HG03045 (cell line): ENCODE results near the gene CYP46A1.
"Not testable (repeated sequence)": the region's sequence is repeated elsewhere in the genome, so short reads cannot be mapped to it uniquely, and the experiment has no call there.

Source experiments
- ATAC-seq: cut with Tn5 transposase; IDR thresholded peaks from one replicate; pipeline ENCODE4 v1.9.1; 2021; ENCODE audit warnings: mild to moderate bottlenecking, moderate library complexity; ENCODE audit not compliant: unreplicated experiment

Gene CYP46A1

DNA sequence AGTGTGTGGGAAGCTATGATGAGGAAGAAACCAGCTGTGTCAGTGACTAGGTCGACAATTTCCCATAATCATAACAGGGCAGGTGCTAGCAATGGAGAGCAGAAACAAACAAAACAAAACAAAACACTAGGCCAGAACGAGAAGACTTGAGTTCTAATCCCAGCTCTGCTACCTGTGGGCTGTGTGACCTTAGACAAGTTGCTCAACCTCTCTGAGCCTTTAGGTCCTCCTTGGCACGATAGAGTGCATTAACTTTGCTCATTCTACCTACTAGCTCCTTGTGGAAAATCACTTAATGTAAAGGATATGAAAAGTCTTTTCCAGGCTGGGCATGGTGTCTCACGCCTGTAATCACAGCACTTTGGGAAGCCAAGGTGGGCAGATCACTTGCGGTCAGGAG, 27.9 kb upstream of the CYP46A1 start:
- no peak for ATAC-seq

DNA sequence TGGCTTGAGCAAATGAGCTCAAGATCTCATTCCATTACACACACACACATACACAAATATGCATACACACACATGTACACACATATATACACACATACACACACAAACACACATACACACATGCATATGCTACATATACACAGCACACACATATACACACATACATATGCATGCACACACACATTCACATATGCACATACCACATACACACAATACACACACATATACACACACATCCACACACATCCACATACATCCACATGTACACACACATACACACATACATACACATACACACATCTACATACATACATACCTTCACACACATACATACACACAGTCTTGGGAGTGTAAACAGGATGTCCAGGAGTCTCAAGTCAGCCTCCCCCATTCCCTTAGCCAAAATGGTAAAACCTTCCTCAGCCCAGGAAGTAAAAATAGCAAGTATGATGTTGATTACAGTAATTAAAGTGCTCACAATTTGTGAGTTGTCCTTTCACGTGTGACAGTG, 26.4 kb upstream of the CYP46A1 start:
- ATAC-seq: no peak

DNA sequence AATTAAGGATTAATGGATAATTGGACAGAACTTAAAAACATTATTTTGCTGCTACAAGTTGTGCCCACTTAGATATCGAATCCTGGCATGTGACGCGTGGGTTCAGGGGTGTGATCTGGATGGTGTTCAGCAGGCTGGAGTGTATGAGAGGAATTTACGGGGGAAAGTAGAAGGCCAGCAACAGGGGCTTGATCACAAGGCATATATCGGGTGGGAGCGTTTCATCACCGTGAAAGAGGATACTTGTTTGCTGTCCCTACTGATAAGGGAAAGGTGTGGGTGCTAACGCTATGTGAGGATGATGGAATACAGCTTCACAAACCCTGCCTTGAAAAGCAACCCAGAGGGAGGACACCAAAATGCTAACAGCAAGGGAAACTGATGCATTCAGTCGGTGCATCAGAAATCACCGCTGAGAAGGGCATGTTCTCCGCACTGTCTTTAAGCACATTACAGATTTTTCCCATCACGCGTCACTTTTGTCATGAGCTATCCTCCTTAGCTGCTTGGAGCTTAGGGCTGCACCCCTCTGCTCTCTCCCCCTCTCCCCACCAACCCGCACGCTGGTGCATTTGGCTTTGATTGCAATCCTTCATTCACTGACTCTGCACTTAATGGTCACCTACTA, 25.8 kb upstream of the CYP46A1 start:
- no peak for ATAC-seq

DNA sequence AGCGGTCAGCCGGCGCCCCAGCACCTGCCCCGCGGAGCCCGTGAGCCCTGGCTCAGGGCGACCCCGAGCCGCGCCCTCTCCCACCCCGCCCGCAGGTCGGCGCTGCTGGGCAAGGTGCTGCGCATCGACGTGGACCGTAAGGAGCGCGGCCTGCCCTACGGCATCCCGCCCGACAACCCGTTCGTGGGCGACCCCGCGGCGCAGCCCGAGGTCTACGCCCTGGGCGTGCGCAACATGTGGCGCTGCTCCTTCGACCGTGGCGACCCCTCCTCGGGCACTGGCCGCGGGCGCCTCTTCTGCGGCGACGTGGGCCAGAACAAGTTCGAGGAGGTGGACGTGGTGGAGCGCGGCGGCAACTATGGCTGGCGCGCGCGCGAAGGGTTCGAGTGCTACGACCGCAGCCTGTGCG, 24.8 kb upstream of the CYP46A1 start:
- ATAC-seq: no peak

DNA sequence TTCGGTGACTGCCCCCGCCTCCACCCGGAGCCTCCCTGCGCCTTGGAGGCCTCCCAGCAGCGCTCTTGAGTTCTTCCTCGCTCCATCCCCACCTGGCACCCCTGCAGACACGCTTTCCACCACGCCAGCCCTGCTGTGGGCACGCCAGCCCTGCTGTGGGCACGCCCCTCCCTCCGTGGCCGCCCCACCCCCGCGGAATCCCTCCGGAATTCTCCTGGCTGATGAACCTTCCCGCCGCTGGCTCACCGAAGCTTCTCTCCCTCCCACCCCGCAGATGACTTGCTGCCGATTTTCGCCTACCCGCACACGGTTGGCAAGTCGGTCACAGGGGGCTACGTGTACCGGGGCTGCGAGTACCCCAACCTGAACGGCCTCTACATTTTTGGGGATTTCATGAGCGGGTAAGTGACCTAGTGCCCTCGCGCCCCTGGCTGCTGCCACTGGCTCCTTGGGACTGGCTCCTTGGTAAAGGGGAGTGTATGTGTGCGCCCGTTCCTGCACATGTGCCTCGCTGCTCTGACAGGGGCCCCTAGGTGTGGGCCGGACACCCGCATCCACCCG, 24.0 kb upstream of the CYP46A1 start:
- ATAC-seq: no peak

DNA sequence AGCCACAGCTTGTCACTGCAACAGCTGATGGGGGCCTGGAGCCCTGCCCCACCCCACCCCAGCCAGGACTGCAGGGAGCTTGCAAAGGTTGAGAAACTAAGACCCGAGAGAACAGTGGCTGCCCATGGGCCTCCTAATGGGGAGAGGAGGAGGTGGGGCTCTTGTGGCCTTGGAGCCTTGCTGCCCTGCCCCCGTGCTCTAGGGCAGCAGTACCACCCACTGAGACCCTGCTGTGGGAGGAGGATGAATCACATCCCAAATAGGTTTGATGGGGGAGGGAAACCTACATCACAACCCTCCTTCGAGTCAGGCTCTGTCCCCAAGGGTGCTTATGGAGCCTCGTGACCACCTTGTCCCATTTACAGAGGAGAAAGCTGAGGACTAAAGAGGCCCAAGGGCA, 23.3 kb upstream of the CYP46A1 start:
- ATAC-seq: no peak

DNA sequence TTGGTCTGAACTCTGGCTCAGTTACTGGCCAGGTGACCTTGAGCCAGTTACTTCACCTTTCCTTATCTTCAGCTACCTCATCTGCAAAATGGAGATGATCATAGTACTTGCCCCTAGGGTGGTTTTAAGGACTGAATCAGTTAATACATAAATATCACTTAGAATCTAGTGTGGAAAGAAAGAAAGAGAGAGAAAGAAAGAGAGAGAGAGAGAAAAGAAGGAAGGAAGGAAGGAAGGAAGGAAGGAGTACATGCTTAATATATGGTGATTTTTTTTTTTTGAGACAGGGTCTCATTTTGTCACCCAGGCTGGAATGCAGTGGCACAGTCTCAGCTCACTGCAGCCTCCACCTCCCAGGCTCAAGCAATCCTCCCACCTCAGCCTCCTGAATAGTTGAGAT, 22.9 kb upstream of the CYP46A1 start:
- not testable (repeated sequence) for ATAC-seq

DNA sequence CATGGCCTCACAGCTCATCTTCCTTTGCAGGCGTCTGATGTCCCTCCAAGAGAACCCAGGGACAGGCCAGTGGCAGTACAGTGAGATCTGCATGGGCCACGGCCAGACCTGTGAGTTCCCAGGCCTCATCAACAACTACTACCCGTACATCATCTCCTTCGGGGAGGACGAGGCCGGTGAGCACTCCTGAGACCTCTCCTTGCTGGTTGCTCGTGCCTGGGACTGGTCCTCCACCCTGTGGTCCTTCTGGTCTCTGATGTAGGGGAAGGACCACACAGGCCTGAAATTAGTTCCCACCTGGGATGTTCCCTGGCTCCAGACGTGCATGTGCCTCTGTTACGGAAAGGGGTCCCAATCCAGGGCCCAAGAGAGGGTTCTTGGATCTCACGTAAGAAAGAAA, 21.3 kb upstream of the CYP46A1 start:
- ATAC-seq: no peak

DNA sequence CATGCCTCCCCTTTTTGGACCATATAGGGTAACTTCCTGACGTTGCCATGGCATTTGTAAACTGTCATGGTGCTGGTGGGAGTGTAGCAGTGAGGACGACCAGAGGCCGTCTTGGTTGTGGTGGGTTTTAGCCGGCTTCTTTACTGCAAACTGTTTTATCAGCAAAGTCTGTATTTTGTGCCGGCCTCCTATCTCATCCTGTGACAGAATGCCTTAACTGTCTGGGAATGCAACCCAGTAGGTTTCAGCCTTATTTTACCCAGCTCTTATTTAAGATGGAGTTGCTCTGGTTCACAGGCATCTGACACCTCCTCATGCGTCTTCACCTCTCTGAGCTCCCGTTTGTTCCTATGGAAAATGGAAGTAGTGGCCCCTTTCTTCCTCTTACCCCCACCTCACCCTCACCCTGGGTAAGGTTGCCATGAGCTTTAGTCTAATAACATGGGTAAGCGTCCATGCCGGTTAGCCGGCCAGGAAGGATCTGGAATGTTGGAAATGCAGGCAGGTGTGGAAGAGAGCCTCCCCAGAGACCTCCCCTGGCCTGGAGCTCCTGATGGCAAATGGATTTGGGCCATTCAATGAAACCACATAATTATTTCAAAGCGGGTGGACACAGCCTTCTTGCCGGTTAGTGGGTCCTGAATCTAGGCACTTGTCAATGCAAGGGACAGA, 20.6 kb upstream of the CYP46A1 start:
- no peak for ATAC-seq

DNA sequence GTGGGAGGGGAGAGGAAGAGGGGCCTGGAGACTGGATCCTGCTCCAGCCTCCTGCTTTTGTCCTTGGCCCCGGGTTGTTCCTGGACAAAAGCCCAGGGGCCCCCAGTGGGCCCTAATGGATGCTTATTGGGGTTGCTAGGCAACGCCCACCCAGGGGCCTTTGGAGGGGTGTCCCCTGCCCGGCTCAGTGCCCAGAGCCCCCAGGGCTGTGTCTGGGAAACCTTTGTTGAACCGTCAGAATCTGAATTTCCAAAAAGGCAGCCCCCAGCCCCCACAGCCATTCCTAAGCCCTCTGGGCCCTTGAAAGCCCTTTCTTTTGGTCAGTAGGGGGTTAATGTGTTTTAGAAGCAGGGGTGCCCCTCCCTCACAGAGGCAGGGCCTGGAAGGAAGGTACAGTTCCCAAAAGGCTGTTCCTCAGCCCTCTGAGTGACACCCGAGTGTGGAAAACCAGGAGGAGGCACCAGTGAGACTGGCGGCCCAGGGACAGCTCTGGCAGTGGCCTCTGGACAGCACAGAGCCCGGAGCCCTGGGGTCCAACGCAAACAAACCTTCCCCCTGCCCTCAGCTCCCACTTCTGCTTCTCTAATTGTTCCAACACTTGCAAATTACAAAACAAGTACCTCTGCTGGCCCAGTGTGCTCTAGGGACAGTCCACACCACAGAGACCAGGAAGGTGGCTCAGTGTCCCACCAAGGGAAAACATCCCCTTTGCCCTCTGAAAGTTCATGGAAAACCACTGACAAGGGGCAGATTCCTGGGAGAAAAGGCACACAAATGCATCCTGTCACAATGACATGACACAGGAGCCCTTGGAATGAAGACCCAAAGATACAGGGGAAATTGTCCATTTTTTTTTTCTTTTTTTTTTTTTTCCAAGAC, 19.8 kb upstream of the CYP46A1 start:
- ATAC-seq: no peak

DNA sequence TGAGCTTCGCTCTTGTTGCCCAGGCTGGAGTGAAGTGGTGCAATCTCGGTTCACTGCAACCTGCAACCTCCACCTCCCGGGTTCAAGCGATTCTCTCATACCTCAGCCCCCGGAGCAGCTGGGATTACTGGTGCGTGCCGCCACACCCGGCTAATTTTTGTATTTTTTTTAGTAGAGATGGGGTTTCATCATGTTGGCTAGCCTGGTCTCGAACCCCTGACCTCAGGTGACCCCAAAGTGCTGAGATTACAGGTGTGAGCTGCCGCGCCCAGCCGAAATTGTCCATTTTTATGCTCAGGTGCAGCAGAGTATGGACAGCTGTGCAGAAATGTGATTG, 19.2 kb upstream of the CYP46A1 start:
- no peak for ATAC-seq

DNA sequence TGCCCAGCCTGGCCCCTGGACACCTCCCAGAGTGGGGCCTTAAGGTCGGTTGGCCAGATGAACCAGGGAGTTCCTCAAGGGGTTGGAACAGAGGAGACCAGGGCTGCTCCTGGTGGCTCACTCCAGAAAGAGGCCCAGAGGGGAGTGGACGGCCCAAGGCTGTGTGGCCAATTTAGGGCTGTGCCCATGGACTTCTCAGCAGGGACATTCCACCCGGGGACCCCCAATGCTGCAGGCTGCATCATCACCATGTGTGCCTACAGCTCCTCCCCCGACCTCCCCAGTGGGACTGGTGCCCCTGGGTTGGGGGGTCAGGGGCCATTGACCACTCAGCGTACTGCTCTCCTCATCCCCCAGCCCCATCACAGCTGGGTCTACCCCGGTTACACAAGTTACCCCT, 17.6 kb upstream of the CYP46A1 start:
- ATAC-seq: no peak

DNA sequence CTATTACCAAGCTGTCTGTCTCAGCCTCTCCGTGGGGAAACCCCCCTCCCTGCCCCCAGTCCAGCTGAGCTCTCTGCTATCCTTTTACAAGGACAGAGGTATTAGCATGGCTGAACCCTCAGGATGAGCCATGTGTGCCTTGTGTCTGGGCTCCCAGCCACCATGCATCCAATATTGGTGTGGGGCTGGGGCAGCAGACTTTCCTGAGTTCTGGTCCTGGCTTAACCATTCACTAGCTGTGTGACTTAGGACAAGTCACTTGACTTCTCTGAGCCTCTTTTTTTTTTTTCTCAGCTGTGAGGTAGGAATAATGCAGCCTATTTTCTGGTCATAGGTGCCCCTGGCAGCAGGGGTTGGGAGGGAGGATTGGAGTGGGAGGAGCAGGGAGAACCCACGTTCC, 17.1 kb upstream of the CYP46A1 start:
- ATAC-seq: no peak

DNA sequence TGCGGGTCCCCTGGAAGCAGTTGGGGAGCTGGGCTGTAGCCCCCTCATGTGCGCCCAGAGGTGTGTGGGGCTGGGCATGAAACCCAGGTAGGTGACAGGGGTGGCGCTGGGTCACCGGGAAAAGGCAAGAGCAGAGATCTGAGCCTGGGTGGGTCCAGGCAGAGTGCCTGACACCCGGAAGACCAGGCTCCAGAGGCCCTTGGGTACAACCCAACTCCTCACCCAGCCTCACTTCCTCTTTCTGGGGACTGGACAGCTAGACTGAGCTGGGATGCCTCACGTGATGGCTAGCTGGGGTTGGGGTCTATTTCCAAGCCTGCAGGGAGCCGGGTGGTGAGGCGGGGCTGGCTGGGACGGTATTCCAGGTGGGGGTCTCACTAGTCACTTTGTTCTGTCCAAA, 16.3 kb upstream of the CYP46A1 start:
- no peak for ATAC-seq

DNA sequence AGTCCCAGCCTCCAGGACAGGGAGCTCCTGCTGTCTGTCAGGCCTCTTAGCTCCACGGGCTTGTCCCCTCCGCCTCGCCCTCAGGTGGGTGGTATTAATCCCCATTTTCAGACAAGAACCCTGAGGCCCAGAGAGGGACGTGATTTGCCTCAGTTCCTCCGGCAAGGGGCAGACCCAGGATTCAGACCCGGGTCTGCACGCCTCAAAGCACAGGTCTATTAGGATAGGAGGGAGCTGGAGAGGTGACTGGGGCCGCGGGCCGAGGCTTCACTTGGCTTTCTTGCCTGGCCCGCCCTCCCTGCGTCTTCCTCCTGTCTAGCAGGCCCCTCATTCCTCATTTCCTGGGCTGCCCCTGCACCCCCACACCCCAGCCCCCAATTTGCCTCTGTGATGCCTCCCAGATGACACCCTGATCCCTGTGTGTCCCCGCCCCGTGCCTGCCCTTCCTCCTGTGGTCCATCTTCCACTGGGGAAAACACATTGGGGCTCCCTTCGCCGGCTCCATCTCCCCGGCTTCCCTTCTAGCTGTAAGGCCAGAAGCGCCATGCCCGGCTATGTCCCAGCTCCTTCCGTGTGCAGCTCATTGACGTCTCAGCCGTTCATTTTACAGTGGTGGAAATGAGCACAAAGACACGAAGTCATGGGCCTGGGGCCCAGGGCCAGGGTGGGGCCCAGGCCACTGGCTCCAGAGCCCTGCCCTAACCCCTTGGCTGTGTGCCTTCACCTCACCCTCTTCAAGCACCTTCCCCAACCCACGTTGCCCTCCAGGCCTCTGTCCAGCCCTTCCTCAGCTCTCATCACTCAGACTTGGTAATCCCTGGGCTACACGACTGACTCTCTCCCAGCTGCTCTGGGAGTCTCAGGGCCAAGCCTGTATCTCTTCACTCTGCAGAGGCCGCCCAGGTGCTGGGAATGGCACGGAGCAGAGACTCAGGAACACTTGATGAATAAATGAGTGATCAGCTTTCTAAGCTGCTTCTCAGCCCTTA, 15.5 kb upstream of the CYP46A1 start:
- no peak for ATAC-seq

DNA sequence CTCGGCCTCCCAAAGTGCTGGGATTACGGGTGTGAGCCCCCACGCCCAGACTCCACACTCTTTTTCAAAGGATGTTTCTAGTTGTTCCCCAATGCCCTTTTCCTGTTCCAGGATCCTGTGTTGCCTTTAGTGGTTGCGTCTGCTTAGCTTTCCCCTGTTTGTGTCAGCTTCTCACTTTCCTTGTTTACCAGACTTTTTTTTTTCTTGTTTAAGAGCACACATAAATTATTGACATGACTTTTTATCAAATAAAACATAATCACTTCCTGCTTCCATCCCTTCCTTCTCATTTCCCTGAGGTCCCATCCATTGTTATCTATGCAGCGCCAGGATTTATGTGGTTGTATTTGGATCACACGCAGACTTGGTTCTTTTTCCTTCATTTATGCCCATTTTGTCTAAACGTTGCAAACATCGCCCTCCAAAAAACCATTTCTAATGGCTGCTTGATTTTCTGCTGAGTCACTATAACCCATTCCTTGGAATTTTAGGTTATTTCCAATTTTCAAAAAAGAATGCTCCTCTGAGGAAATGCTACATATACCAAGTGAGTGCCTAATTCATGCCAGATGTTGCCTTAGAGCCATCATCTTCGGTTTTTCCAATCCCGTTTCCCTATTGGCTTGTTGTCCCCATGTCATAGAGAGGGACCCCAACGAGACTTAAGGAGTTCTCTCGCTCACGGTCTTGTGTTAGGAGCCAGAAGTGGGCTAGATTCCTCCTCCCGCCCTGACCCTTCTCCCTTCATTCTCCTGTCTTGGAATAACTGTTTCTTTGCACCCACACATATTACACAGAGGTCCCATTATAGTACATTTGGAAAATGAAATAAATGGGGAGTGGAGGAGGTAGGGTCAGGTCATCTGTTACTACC, 13.5 kb upstream of the CYP46A1 start:
- no peak for ATAC-seq

DNA sequence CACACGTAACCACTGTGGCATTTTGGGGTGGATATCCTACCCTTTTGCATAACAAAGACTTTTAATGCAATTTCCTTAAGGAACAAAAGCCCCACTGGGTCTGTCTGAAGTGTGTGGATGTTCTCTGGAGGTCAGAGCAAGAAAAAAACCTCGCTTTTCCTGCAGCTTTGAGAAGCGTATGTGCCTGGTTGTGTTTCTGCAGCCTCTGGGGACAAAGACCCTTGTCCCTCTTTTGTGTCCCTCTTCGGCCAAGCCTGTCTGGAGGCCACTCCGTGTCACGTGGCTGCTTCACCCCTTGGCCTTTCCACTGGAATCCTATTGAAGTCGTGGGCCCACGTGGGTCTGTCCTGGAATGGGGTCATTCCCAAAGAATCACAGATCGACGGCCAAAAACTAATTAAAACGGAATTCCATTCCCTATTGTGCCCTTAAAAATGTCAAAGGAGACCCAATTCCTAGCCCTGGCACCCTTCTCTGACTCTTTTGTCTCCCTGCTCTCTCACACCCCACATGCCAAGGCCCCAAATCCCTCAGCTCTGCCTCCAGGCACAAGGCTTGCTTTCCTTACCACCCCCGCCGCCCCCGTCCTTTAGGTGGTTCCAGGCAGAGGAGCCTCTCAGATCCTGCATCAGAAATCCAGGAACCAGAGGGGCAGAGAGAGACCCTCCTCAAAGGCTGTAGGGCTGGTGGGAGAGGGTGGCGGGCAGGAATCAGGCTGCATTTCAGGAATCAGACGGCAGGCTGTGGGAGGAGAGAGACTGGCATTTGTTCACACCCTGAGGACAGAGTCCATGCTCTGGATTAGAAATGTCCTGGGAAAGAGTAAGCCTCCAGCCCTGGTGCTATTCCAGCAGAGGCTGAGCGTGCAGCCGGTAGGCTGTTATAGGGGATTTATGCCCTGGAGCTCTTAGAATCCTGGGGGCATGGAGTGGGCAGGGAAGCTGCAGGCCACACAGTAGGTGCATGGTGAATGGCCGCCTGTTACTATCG, 12.6 kb upstream of the CYP46A1 start:
- ATAC-seq: no peak
